HEK293 (cell line): Measurements from ENCODE around the gene RAB13.
"Not testable (repeated sequence)": the region's sequence is repeated elsewhere in the genome, so short reads cannot be mapped to it uniquely, and the experiment has no call there.

ENCODE experiments used
- CTCF ChIA-PET: fragments of 350-600 bp; formaldehyde crosslinking; extraction: SDS; loops from one replicate; lab custom pipeline; 2021; ENCODE audit warnings: antibody characterized with exemption; lab: Yijun Ruan, JAX
- POLR2A ChIA-PET: fragments of 300-600 bp; formaldehyde crosslinking; extraction: SDS; loops from one replicate; lab custom pipeline; 2020; ENCODE audit warnings: antibody characterized with exemption, inconsistent platforms; lab: Yijun Ruan, JAX
- H3K27ac ChIP-seq: fragments of 200-500 bp; sonication (Bioruptor generic); 2 replicates; pipeline ENCODE4 v1.5.1; 2014; ENCODE audit warnings: low read depth, low read length, control low read depth, inconsistent platforms; ENCODE audit errors: extremely low read depth
- H3K36me3 ChIP-seq, 2 experiments: fragments of 200-500 bp in 1 of 2; sonication (Bioruptor generic) in 1 of 2; 1 replicate in 1 of 2; 2 replicates in 1 of 2; pipeline ENCODE4 v1.5.1; 2014 to 2017; ENCODE audit warnings: inconsistent platforms in 2 of 2, low read length in 2 of 2; ENCODE audit not compliant: control insufficient read depth in 2 of 2, insufficient read depth in 1 of 2
- H3K4me1 ChIP-seq: fragments of 200-500 bp; sonication (Bioruptor generic); 2 replicates; pipeline ENCODE4 v1.5.1; 2014; ENCODE audit warnings: mild to moderate bottlenecking, low read length, inconsistent platforms; ENCODE audit not compliant: control insufficient read depth, insufficient read depth
- H3K4me3 ChIP-seq: 2 replicates; pipeline ENCODE4 v1.5.1; 2011; ENCODE audit warnings: low read depth, mild to moderate bottlenecking, control low read depth, low read length, moderate library complexity
- H3K9me3 ChIP-seq: fragments of 200-500 bp; sonication (Bioruptor generic); 2 replicates; pipeline ENCODE4 v1.5.1; 2014; ENCODE audit warnings: low read depth, low read length, inconsistent platforms; ENCODE audit not compliant: control insufficient read depth, insufficient read depth
- PRDM1 ChIP-seq: fragments of 450-650 bp; formaldehyde crosslinking; IDR thresholded peaks from 2 replicates; pipeline ENCODE4; 2016; ENCODE audit warnings: missing biosample characterization, missing genetic modification characterization
- ZNF2 ChIP-seq: fragments of 450-650 bp; formaldehyde crosslinking; IDR thresholded peaks from 2 replicates; pipeline ENCODE4 v1.5.1; 2016; ENCODE audit warnings: missing biosample characterization, missing genetic modification characterization
- ZNF335 ChIP-seq: fragments of 450-650 bp; formaldehyde crosslinking; conservative IDR thresholded peaks from 2 replicates; pipeline ENCODE4 v1.5.1; 2016; ENCODE audit warnings: missing biosample characterization, missing genetic modification characterization
- ZNF600 ChIP-seq: fragments of 450-650 bp; formaldehyde crosslinking; IDR thresholded peaks from 2 replicates; pipeline ENCODE4 v1.5.1; 2016; ENCODE audit warnings: missing biosample characterization, missing genetic modification characterization
- TF ChIP-seq, protein P1 (sequence below): fragments of 450-650 bp; formaldehyde crosslinking; IDR thresholded peaks from 2 replicates; pipeline ENCODE4 v1.5.1; 2017; ENCODE audit warnings: missing biosample characterization, mild to moderate bottlenecking, missing genetic modification characterization, moderate library complexity
- TF ChIP-seq, protein P2 (sequence below): fragments of 450-650 bp; formaldehyde crosslinking; IDR thresholded peaks from 2 replicates; pipeline ENCODE4 v1.5.1; 2016; ENCODE audit warnings: missing biosample characterization, missing genetic modification characterization
- TF ChIP-seq, protein P3 (sequence below): fragments of 450-650 bp; formaldehyde crosslinking; IDR thresholded peaks from 2 replicates; pipeline ENCODE4 v1.5.1; 2016; ENCODE audit warnings: missing biosample characterization, missing genetic modification characterization

Gene RAB13

DNA sequence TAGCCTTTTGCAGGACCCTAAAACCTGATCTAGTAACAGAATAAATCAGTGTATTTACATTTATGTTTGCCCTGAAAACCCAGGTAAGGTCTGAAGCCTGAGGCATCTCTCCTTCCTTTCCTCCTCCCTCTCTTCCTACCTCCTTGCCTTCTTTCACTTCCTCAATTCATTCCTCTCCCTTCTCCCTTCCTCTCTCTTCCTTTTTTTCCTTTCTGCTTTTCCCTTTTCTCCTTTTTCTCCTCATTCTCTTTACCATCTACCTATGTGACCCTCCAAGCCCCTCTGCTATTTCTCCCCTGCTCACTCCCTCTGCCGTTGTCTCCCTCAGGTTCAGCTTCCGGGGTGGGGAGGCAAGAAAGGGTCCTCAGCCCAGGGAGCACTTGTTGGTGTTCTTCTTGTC lies 4.4 kb downstream of the RAB13 start:
- POLR2A ChIA-PET: interaction anchor here (0.6 to 2.1 kb wide), 3 partner anchors 9 to 195 kb away, joined by 3 to 9 read pairs (median 3); partner anchors contain the start of genes RPS27 and SLC39A1
- H3K36me3 ChIP-seq: peaks cover 7 to 35% of the 10 kb centered on the region in 2 experiments
- H3K27ac ChIP-seq, CTCF ChIA-PET, H3K4me1 ChIP-seq, H3K9me3 ChIP-seq, H3K4me3 ChIP-seq: not testable (repeated sequence)
- peak; percentile 81 for TF ChIP-seq PRDM1 (tag by site-specific recombination)

DNA sequence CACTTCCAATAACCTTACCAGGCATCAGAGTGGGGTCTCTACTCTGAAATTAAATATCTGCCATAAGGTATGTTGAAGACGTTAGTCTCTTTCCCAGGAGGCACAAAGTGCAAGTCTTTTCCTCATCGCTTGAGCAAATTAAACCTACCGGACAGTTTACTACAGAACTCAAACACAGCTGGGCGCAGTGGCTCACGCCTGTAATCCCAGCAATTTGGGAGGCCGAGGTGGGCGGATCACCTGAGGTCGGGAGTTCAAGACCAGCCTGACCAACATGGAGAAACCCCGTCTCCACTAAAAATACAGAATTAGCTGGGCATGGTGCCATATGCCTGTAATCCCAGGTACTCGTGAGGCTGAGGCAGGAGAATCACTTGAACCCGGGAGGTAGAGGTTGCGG lies 7.0 kb downstream of the RAB13 start:
- TF ChIP-seq ZNF2 (tag by site-specific recombination): peak; percentile 28; the same call in 1 of the 2 replicates
- not testable (repeated sequence) for H3K9me3 ChIP-seq, H3K27ac ChIP-seq, H3K4me3 ChIP-seq, H3K4me1 ChIP-seq
- ChIA-PET CTCF (interaction anchor here (0.6 to 3.8 kb wide), 8 partner anchors 7 to 344 kb away, joined by 3 to 29 read pairs (median 4); partner anchors contain the start of genes CREB3L4, DENND4B and RAB13), POLR2A (interaction anchor here (1.0 to 5.3 kb wide), 5 partner anchors 9 to 56 kb away, joined by 3 to 137 read pairs (median 58); partner anchors contain the start of genes CREB3L4, CRTC2, GATAD2B and RAB13)
- peaks cover 17 to 53% of the 10 kb centered on the region in 2 experiments for H3K36me3 ChIP-seq

DNA sequence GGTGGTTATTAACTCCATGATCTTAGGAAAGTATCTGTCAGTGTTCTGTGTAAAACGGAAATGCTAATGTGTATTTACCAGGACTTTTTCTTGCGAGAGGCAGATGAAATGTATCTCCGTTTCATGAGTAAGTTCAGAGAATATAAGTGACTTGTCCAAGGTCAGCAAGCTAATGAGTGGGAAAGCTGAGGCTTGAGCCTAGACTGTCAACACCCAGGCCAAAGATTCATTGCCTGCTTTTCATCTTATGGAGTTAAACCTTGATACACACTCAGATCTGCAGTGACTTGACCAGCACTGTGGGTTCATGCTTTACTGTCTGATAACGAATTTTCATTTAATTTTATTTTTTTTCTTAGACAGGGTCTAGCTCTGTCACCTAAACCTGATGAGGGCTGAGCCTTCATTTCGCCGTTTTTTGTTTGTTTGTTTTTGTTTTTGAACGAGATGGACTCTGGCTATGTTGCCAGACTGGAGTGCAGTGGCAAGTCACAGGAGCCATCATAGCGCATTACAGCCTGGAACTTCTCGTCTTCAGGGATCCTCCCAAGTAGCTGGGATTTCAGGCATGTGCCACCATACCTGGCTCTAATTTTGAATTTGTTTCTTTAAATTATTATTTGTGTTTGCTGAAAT lies 7.7 kb downstream of the RAB13 start:
- peak; percentile 41; the same call in 1 of the 2 replicates for TF ChIP-seq ZNF600
- TF ChIP-seq, protein P1, sequence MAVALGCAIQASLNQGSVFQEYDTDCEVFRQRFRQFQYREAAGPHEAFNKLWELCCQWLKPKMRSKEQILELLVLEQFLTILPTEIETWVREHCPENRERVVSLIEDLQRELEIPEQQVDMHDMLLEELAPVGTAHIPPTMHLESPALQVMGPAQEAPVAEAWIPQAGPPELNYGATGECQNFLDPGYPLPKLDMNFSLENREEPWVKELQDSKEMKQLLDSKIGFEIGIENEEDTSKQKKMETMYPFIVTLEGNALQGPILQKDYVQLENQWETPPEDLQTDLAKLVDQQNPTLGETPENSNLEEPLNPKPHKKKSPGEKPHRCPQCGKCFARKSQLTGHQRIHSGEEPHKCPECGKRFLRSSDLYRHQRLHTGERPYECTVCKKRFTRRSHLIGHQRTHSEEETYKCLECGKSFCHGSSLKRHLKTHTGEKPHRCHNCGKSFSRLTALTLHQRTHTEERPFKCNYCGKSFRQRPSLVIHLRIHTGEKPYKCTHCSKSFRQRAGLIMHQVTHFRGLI (tag by site-specific recombination): no peak
- TF ChIP-seq, protein P2, sequence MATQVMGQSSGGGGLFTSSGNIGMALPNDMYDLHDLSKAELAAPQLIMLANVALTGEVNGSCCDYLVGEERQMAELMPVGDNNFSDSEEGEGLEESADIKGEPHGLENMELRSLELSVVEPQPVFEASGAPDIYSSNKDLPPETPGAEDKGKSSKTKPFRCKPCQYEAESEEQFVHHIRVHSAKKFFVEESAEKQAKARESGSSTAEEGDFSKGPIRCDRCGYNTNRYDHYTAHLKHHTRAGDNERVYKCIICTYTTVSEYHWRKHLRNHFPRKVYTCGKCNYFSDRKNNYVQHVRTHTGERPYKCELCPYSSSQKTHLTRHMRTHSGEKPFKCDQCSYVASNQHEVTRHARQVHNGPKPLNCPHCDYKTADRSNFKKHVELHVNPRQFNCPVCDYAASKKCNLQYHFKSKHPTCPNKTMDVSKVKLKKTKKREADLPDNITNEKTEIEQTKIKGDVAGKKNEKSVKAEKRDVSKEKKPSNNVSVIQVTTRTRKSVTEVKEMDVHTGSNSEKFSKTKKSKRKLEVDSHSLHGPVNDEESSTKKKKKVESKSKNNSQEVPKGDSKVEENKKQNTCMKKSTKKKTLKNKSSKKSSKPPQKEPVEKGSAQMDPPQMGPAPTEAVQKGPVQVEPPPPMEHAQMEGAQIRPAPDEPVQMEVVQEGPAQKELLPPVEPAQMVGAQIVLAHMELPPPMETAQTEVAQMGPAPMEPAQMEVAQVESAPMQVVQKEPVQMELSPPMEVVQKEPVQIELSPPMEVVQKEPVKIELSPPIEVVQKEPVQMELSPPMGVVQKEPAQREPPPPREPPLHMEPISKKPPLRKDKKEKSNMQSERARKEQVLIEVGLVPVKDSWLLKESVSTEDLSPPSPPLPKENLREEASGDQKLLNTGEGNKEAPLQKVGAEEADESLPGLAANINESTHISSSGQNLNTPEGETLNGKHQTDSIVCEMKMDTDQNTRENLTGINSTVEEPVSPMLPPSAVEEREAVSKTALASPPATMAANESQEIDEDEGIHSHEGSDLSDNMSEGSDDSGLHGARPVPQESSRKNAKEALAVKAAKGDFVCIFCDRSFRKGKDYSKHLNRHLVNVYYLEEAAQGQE: 0 out of 2 replicates have a peak, but pooled peaks have one; percentile 12
- TF ChIP-seq, protein P3, sequence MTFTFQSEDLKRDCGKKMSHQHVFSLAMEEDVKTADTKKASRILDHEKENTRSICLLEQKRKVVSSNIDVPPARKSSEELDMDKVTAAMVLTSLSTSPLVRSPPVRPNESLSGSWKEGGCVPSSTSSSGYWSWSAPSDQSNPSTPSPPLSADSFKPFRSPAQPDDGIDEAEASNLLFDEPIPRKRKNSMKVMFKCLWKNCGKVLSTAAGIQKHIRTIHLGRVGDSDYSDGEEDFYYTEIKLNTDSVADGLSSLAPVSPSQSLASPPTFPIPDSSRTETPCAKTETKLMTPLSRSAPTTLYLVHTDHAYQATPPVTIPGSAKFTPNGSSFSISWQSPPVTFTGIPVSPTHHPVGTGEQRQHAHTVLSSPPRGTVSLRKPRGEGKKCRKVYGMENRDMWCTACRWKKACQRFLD (tag by site-specific recombination): no peak
- peak; percentile 60 for TF ChIP-seq ZNF335 (tag by site-specific recombination)
- POLR2A ChIA-PET: interaction anchor here (0.9 to 5.3 kb wide), 17 partner anchors 10 to 351 kb away, joined by 3 to 137 read pairs (median 6); partner anchors contain the start of genes CREB3L4, CRTC2, DENND4B and GATAD2B
- Histone ChIP-seq H3K27ac (peak overlapping the region; percentile 88), H3K4me1 (no peaks in the 10 kb centered on the region), H3K36me3 (peaks cover 13 to 55% of the 10 kb centered on the region in 2 experiments), H3K4me3 (peak overlapping the region; percentile 90), H3K9me3 (no peaks in the 10 kb centered on the region)
- CTCF ChIA-PET: interaction anchor here (0.6 to 3.8 kb wide), 12 partner anchors 8 to 344 kb away, joined by 3 to 29 read pairs (median 4); partner anchors contain the start of genes CREB3L4, DENND4B and RAB13
